Measurements from ENCODE around the gene SDF2L1. TPM values are rescaled to one million over a fixed set of nuclear protein-coding genes. Genes with fewer than 3 reads are reported as not detected.
"Not testable (repeated sequence)": the region's sequence is repeated elsewhere in the genome, so short reads cannot be mapped to it uniquely, and the experiment has no call there.

The SDF2L1 gene
- total RNA-seq, 6 experiments from 2014 or later, result 49.1 to 63.5 (median 55.6) TPM

DNA sequence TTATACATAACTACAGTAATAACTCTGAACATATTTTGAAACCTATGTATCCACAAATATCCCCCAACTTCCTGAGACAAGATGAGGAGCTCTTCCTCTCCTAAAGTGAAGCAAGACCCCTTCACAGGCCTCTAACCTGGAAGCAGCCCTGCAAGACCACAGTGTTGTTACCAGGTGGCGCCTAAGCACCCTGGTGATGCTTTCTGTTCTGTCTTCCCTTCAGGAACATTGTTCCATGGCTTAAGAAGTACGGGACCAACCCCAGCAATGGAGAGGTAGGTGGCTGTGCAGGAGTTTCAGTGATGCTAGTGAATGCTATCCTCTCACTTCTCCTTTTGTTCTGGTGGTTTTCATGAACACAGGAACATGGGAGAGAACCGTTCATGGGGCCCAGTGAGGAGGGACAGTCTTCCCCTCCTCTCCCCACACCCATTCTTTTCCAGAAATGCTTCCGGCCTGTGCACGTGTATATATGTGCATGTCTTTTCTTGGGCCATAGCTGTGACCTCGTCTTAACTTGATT is 30.1 kb downstream of the SDF2L1 start:
- Mint-ChIP-seq H3K36me3 (ENCODE audit: low read depth) (peaks cover 15% of the 10 kb centered on the region), H3K4me1 (ENCODE audit: low read depth) (peaks cover 5% of the 10 kb centered on the region), H3K27me3 (ENCODE audit: insufficient read depth) (peaks cover 6% of the 10 kb centered on the region), H3K9me3 (no peaks in the 10 kb centered on the region), H3K27ac (no peak overlapping the region), H3K4me3 (no peak overlapping the region)
- TF ChIP-seq, protein P1, sequence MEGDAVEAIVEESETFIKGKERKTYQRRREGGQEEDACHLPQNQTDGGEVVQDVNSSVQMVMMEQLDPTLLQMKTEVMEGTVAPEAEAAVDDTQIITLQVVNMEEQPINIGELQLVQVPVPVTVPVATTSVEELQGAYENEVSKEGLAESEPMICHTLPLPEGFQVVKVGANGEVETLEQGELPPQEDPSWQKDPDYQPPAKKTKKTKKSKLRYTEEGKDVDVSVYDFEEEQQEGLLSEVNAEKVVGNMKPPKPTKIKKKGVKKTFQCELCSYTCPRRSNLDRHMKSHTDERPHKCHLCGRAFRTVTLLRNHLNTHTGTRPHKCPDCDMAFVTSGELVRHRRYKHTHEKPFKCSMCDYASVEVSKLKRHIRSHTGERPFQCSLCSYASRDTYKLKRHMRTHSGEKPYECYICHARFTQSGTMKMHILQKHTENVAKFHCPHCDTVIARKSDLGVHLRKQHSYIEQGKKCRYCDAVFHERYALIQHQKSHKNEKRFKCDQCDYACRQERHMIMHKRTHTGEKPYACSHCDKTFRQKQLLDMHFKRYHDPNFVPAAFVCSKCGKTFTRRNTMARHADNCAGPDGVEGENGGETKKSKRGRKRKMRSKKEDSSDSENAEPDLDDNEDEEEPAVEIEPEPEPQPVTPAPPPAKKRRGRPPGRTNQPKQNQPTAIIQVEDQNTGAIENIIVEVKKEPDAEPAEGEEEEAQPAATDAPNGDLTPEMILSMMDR (IDR thresholded peaks at IDR 0.05), result no peak
- no peak for DNase-seq

DNA sequence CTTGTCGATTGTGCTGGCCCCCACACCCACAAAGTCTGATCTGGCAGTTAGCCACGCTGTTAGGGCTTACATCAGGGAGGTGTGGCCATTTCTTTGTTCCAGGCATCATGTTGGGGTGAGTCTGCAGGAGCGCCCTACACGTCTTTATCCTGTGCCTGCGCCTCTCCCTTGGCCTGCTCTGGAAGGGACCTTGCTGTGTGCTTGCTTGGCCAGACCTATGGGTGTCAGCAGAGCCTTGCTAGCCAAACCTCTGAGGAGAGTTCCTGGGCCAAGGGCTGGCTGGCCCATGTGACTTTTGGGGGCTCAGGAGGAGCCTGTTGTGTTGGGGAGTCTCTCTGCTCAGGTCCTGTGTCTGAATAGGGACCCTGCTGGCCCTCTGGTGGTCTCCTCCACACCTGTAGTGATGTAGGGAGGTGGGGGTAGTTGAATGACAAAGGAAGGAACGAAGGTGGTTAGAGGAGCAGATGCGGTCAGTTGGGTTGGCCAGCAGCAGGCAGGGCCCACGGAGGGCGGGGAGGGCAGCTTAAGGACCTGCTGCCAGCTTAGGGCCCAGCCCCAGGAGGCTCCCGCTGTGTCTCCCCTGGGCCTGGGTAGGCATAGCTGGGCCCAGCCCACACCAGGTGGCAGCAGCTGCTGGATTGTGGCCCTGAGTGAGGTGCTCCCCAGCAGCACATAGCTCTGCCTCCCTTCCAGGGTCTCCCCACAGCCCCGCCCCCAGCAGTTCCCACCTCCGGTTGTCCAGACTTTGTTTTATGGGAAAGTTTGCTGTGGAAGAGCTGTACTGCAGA is 31.6 kb downstream of the SDF2L1 start:
- no peaks in the 10 kb centered on the region for H3K9me3 Mint-ChIP-seq
- H3K27me3 Mint-ChIP-seq (ENCODE audit: insufficient read depth), result peaks cover 3% of the 10 kb centered on the region
- no peaks in the 10 kb centered on the region for H3K4me1 Mint-ChIP-seq (ENCODE audit: low read depth)
- TF ChIP-seq, protein P1 (IDR thresholded peaks at IDR 0.05), result no peak
- no peak for DNase-seq
- H3K36me3 Mint-ChIP-seq (ENCODE audit: low read depth), result peaks cover 14% of the 10 kb centered on the region
- no peak overlapping the region; the same call in 1 of the 2 replicates for H3K27ac Mint-ChIP-seq
- H3K4me3 Mint-ChIP-seq, result no peak overlapping the region

DNA sequence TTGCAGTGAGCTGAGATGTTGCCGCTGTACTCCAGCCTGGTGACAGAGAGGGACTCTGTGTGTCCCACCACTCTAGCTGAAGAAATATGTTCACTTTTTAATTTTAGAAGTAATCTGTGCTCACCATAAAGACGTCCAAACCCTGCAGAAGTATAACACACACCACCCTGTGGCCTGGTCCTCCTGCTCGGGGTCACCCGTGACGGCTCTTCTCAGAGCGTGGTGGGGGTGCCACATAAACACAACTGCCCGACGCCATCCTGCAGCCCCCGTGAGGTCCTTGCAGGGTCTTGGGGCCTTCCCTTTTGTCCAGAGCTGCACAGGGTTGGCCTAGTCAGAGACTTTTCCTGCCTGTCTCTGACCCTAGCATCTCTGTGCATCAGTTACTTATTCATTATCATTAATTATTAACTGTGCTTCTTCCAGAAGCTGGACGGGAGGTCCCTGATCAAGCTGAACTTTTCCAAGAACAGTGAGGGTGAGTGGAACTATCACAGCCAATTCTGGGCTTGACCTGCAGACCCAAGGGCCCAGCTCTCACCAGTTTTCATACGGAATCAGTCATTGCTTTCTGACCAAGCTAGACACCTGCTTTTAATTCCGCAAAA is 32.6 kb downstream of the SDF2L1 start:
- H3K36me3 Mint-ChIP-seq (ENCODE audit: low read depth), result peaks cover 14% of the 10 kb centered on the region
- H3K27me3 Mint-ChIP-seq (ENCODE audit: insufficient read depth), result peaks cover 3% of the 10 kb centered on the region
- no peak overlapping the region for H3K4me3 Mint-ChIP-seq
- no peak overlapping the region for H3K27ac Mint-ChIP-seq
- no peaks in the 10 kb centered on the region for H3K9me3 Mint-ChIP-seq
- TF ChIP-seq, protein P1 (IDR thresholded peaks at IDR 0.05), result no peak
- no peak for DNase-seq
- H3K4me1 Mint-ChIP-seq (ENCODE audit: low read depth), result no peaks in the 10 kb centered on the region

DNA sequence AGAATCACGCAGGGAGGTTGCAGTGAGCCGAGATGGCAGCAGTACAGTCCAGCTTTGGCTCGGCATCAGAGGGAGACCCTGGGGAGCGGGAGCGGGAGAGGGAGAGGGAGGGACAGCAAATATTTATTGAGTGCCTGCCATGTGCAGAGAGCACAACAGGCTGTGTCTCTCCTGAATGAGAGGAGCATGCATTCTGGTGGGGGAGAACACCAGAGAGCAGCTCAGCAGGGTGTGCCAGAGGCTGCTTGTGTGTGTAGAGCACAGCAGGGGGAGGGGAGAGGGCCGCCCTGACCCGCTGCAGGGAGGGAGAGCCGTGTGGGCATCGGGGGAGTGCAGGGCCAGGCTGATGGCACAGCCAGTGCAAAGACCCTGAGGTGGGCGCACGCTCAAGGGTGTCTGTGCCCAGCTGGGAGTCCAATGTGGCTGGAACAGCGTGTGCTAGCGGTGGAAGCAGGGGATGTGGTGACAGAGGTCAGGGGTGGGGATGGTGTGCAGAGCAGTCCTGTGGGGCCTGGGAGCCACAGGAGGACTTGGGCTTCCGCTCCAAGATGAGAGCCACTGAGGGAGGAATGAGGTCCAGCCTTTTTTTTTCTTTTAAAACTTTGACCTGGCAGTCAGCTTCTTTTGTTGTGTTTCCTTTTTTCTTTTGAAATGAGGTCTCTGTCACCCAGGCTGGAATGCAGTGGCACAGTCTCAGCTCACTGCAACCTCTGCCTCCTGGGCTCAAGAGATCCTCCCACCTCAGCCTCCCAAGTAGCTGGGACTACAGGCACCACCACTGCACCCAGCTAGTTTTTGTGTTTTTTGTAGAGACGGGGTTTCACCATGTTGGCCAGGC is 35.7 kb downstream of the SDF2L1 start:
- Mint-ChIP-seq H3K36me3 (ENCODE audit: low read depth) (peaks cover 14% of the 10 kb centered on the region), H3K9me3 (no peaks in the 10 kb centered on the region)
- DNase-seq, result no peak

DNA sequence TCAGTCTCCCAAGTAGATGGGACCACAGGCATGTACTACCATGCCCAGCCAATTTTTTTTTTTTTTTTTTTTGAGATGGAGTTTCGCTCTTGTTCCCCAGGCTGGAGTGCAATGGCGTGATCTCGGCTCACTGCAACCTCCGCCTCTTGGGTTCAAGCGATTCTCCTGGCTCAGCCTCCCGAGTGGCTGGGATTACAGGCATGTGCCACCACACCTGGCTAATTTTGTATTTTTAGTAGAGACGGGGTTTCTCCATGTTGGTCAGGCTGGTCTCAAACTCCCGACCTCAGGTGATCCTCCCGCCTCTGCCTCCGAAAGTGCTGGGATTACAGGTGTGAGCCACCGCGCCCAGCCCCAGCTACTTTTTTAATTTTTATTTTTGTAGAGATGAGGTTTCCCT is 36.7 kb downstream of the SDF2L1 start:
- not testable (repeated sequence) for H3K27ac Mint-ChIP-seq; H3K4me3 Mint-ChIP-seq; H3K4me1 Mint-ChIP-seq (ENCODE audit: low read depth); H3K27me3 Mint-ChIP-seq (ENCODE audit: insufficient read depth); DNase-seq; H3K9me3 Mint-ChIP-seq
- H3K36me3 Mint-ChIP-seq (ENCODE audit: low read depth), result peaks cover 14% of the 10 kb centered on the region

More for the DNA sequence above, 35.7 kb downstream of the SDF2L1 start:
- Mint-ChIP-seq H3K27me3 (ENCODE audit: insufficient read depth) (peaks cover 4% of the 10 kb centered on the region), H3K4me1 (ENCODE audit: low read depth) (no peaks in the 10 kb centered on the region), H3K27ac (no peak overlapping the region), H3K4me3 (no peak overlapping the region)
- TF ChIP-seq, protein P1 (IDR thresholded peaks at IDR 0.05), result no peak
